Endothelial cell of umbilical vein (primary cell): ENCODE measurements around the gene CDH20. TPM values are rescaled to one million over a fixed set of nuclear protein-coding genes. Genes with fewer than 3 reads are reported as not detected.

Source experiments
- BruUV-seq: library from RNA; stranded (reverse); fragments of 400-500 nt; replicated peaks from 2 replicates; lab custom pipeline; 2021; lab: Mats Ljungman, UMichigan
- CTCF ChIA-PET: fragments of 300-600, 350-600 bp; sonication (Branson Sonifier 250); formaldehyde crosslinking; loops from one replicate; lab custom pipeline; 2021; ENCODE audit warnings: antibody characterized with exemption, inconsistent platforms; lab: Charles Lee
- POLR2A ChIA-PET: fragments of 300-600, 350-600 bp; sonication (Branson Sonifier 250); formaldehyde crosslinking; loops from one replicate; lab custom pipeline; 2021; ENCODE audit warnings: antibody characterized with exemption, inconsistent platforms; lab: Charles Lee
- DNase-seq: peaks from one replicate; pipeline ENCODE4 v3.0.0-alpha.2; 2011; ENCODE audit warnings: low read depth, low spot score
- FAIRE-seq: peaks from 2 replicates; lab custom pipeline; 2011; peaks lifted over from hg19 to GRCh38; lab: Jason Lieb, UNC
- H2AFZ ChIP-seq: 2 replicates; pipeline ENCODE4 v1.6.0; 2012; ENCODE audit warnings: low read depth, low read length, control low read depth, inconsistent platforms
- H3K27ac ChIP-seq: 2 replicates; pipeline ENCODE4 v1.5.1; 2011; ENCODE audit warnings: low read depth, mild to moderate bottlenecking, control low read depth, low read length, moderate library complexity; ENCODE audit not compliant: insufficient read depth
- H3K27me3 ChIP-seq, 2 experiments: 2 replicates each; pipeline versions ENCODE4 v1.6.0 to v1.6.1; 2011; ENCODE audit warnings: low read length in 2 of 2, mixed read lengths in 1 of 2; ENCODE audit not compliant: control insufficient read depth in 2 of 2, insufficient read depth in 2 of 2
- H3K36me3 ChIP-seq, 2 experiments: 2 replicates in 1 of 2; 3 replicates in 1 of 2; pipeline ENCODE4 v1.5.1; 2011; ENCODE audit warnings: low read length in 2 of 2, mild to moderate bottlenecking in 1 of 2, moderate library complexity in 1 of 2; ENCODE audit not compliant: control insufficient read depth in 2 of 2, insufficient read depth in 2 of 2; ENCODE audit errors: extremely low read depth in 1 of 2
- H3K4me1 ChIP-seq: 3 replicates; pipeline ENCODE4 v1.5.1; 2011; ENCODE audit warnings: mild to moderate bottlenecking, low read length; ENCODE audit not compliant: control insufficient read depth, insufficient read depth; ENCODE audit errors: extremely low read depth
- H3K4me2 ChIP-seq: 2 replicates; pipeline ENCODE4 v1.6.1; 2011; ENCODE audit warnings: low read length, control low read depth, mixed read lengths; ENCODE audit not compliant: insufficient read depth
- H3K4me3 ChIP-seq, 3 experiments: fragments of 200-600 bp in 1 of 3; sonication (generic), shearing (Covaris generic) in 1 of 3; replicated peaks in 1 of 3; 2 replicates each; pipeline ENCODE4 v1.5.1; 2011 to 2016; ENCODE audit warnings: control low read depth in 3 of 3, low read length in 3 of 3, mild to moderate bottlenecking in 2 of 3, inconsistent platforms in 1 of 3, low read depth in 1 of 3, moderate library complexity in 1 of 3; ENCODE audit not compliant: insufficient read depth in 1 of 3
- H3K79me2 ChIP-seq: 2 replicates; pipeline ENCODE4 v1.6.0; 2012; ENCODE audit warnings: low read length, inconsistent platforms; ENCODE audit not compliant: control insufficient read depth, insufficient read depth
- H3K9ac ChIP-seq: replicated peaks from 2 replicates; pipeline ENCODE3; 2011; ENCODE audit warnings: low read length, control low read depth; ENCODE audit not compliant: insufficient read depth; ENCODE audit errors: extremely low read depth
- H3K9me1 ChIP-seq: replicated peaks from 3 replicates; pipeline ENCODE4 v1.6.0; 2011; ENCODE audit warnings: mild to moderate bottlenecking, low read length; ENCODE audit not compliant: control insufficient read depth, insufficient read depth; ENCODE audit errors: extremely low read depth
- H3K9me3 ChIP-seq: replicated peaks from 2 replicates; pipeline ENCODE4 v1.5.1; 2012; ENCODE audit warnings: low read length, inconsistent platforms; ENCODE audit not compliant: control insufficient read depth, insufficient read depth
- H4K20me1 ChIP-seq: replicated peaks from 2 replicates; pipeline ENCODE3; 2011; ENCODE audit warnings: mild to moderate bottlenecking, low read length; ENCODE audit not compliant: control insufficient read depth, insufficient read depth; ENCODE audit errors: extremely low read depth
- CTCF ChIP-seq, 2 donors: IDR thresholded peaks; 1 replicate in 1 of 2; 2 replicates in 1 of 2; pipeline ENCODE4 v1.5.1; 2011; ENCODE audit warnings: low read length in 2 of 2, mild to moderate bottlenecking in 2 of 2, moderate library complexity in 2 of 2, control low read depth in 1 of 2, inconsistent platforms in 1 of 2, low read depth in 1 of 2; ENCODE audit not compliant: insufficient read depth in 1 of 2; ENCODE audit errors: extremely low read depth in 1 of 2
- EZH2 ChIP-seq: IDR thresholded peaks from 2 replicates; pipeline ENCODE4 v1.6.1; 2012; ENCODE audit warnings: borderline replicate concordance, low read depth, mild to moderate bottlenecking, moderate library complexity, low read length, inconsistent platforms; ENCODE audit not compliant: severe bottlenecking
- GATA2 ChIP-seq: IDR thresholded peaks from 2 replicates; pipeline ENCODE4 v1.7.0; 2011; ENCODE audit warnings: low read depth, mild to moderate bottlenecking, moderate library complexity, mixed read lengths, low read length; ENCODE audit not compliant: insufficient read length, insufficient read depth
- dilution Hi-C: fragments of 300-500 bp; cut with MboI; formaldehyde crosslinking; loops from one replicate; pipeline ENCODE4 v1.15.0; 2019; ENCODE audit warnings: low sequenced_read_pairs; ENCODE audit not compliant: extremely low pct_ligation_motif_present
- intact Hi-C: fragments of 100-400 bp; cut with micrococcal nuclease; formaldehyde crosslinking; loops from one replicate; pipeline ENCODE4 v1.10.0; 2022
- polyA plus RNA-seq, 4 experiments: library from polyadenylated mRNA; depleted of rRNA in 3 of 4; stranded (reverse) in 3 of 4; unstranded in 1 of 4; fragments of >200 nt; gene quantifications; 2 replicates each; pipeline versions ENCODE4 v1.2.1 to v1.2.3, GENCODE V29; 2011 to 2012; ENCODE audit warnings: missing spikeins in 1 of 4
- total RNA-seq: library from RNA; stranded (reverse); gene quantifications from 2 replicates; pipeline ENCODE4 v1.2.3, GENCODE V29; 2021

Gene CDH20
- total and polyA plus RNA-seq, 2 donors (not counting 3 experiments of a cell fraction or from before 2014, with no cell fraction given) = not detected

- TF ChIP-seq CTCF (IDR thresholded peaks at IDR 0.05; ENCODE audit: extremely low read depth in 1 of 2, insufficient read depth in 1 of 2, low read depth in 1 of 2, low read length in 2 of 2) (no peak), EZH2 (peak; percentile 59)
- H2AFZ ChIP-seq = peak overlapping the region; percentile 72
- no peaks in the 10 kb centered on the region for H4K20me1 ChIP-seq
- no peak overlapping the region for H3K27ac ChIP-seq
- peak overlapping the region; percentile 75 for H3K4me2 ChIP-seq
- H3K4me3 ChIP-seq = peak overlapping the region; percentile 23 to 62 (median 50)
- H3K9ac ChIP-seq = no peak overlapping the region
- H3K9me3 ChIP-seq = no peaks in the 10 kb centered on the region
- H3K4me1 ChIP-seq = peaks cover 11% of the 10 kb centered on the region
- no peak for FAIRE-seq
- DNase-seq = no peak
- H3K9me1 ChIP-seq = no peaks in the 10 kb centered on the region
- dilution Hi-C loops (no loop called here), intact Hi-C loops (no loop called here)
- CTCF ChIA-PET = interaction anchor here (0.8 to 6.1 kb wide), 4 partner anchors 9 to 525 kb away, joined by 3 to 27 read pairs (median 11); no protein-coding TSS in a partner anchor
- no peaks in the 10 kb centered on the region for H3K79me2 ChIP-seq
- peaks cover 14 to 16% of the 10 kb centered on the region in 2 experiments for H3K27me3 ChIP-seq
- BruUV-seq = no TSS peak
- POLR2A ChIA-PET = no interaction called here
- no peaks in the 10 kb centered on the region for H3K36me3 ChIP-seq
Measured at GRCh38 chr18:61333746-61334490, 688 bp downstream of the CDH20 start.

- Histone ChIP-seq H3K9me3 (no peaks in the 10 kb centered on the region), H3K79me2 (no peaks in the 10 kb centered on the region), H3K27me3 (peaks cover 14 to 16% of the 10 kb centered on the region in 2 experiments), H3K27ac (no peak overlapping the region), H3K9ac (no peak overlapping the region), H3K36me3 (no peaks in the 10 kb centered on the region), H4K20me1 (no peaks in the 10 kb centered on the region), H3K4me1 (peaks cover 11% of the 10 kb centered on the region), H3K9me1 (no peaks in the 10 kb centered on the region), H3K4me2 (peak overlapping the region; percentile 75), H2AFZ (peak overlapping the region; percentile 72), H3K4me3 (peak overlapping the region; percentile 23 to 62 (median 50))
- CTCF ChIA-PET = interaction anchor here (0.8 to 6.1 kb wide), 3 partner anchors 10 to 167 kb away, joined by 3 to 27 read pairs (median 19); no protein-coding TSS in a partner anchor
- intact Hi-C loops (no loop called here), dilution Hi-C loops (no loop called here)
- DNase-seq = no peak
- BruUV-seq = no TSS peak
- POLR2A ChIA-PET = interaction anchor here (0.6 kb wide), 1 partner anchor 66 kb away, joined by 3 read pairs; no protein-coding TSS in a partner anchor
- no peak for TF ChIP-seq GATA2
- no peak for FAIRE-seq
Measured at GRCh38 chr18:61334491-61334850, 1.2 kb downstream of the CDH20 start.
